Endothelial cell of umbilical vein (primary cell): Measurements from ENCODE around the gene KANSL1. TPM values are rescaled to one million over a fixed set of nuclear protein-coding genes. Genes with fewer than 3 reads are reported as not detected.
A peak's percentile ranks its signal among the peaks of the same experiment; 100 is the strongest.

Experiments used
- BruUV-seq: library from RNA; stranded (reverse); fragments of 400-500 nt; replicated peaks from 2 replicates; lab custom pipeline; 2021; lab: Mats Ljungman, UMichigan
- CTCF ChIA-PET: fragments of 300-600, 350-600 bp; sonication (Branson Sonifier 250); formaldehyde crosslinking; loops from one replicate; lab custom pipeline; 2021; ENCODE audit warnings: antibody characterized with exemption, inconsistent platforms; lab: Charles Lee
- POLR2A ChIA-PET: fragments of 300-600, 350-600 bp; sonication (Branson Sonifier 250); formaldehyde crosslinking; loops from one replicate; lab custom pipeline; 2021; ENCODE audit warnings: antibody characterized with exemption, inconsistent platforms; lab: Charles Lee
- DNase-seq: peaks from one replicate; pipeline ENCODE4 v3.0.0-alpha.2; 2011; ENCODE audit warnings: low read depth, low spot score
- FAIRE-seq: peaks from 2 replicates; lab custom pipeline; 2011; peaks lifted over from hg19 to GRCh38; lab: Jason Lieb, UNC
- H2AFZ ChIP-seq: 2 replicates; pipeline ENCODE4 v1.6.0; 2012; ENCODE audit warnings: low read depth, low read length, control low read depth, inconsistent platforms
- H3K27ac ChIP-seq: 2 replicates; pipeline ENCODE4 v1.5.1; 2011; ENCODE audit warnings: low read depth, mild to moderate bottlenecking, control low read depth, low read length, moderate library complexity; ENCODE audit not compliant: insufficient read depth
- H3K27me3 ChIP-seq, 2 experiments: 2 replicates each; pipeline versions ENCODE4 v1.6.0 to v1.6.1; 2011; ENCODE audit warnings: low read length in 2 of 2, mixed read lengths in 1 of 2; ENCODE audit not compliant: control insufficient read depth in 2 of 2, insufficient read depth in 2 of 2
- H3K36me3 ChIP-seq, 2 experiments: 2 replicates in 1 of 2; 3 replicates in 1 of 2; pipeline ENCODE4 v1.5.1; 2011; ENCODE audit warnings: low read length in 2 of 2, mild to moderate bottlenecking in 1 of 2, moderate library complexity in 1 of 2; ENCODE audit not compliant: control insufficient read depth in 2 of 2, insufficient read depth in 2 of 2; ENCODE audit errors: extremely low read depth in 1 of 2
- H3K4me1 ChIP-seq: 3 replicates; pipeline ENCODE4 v1.5.1; 2011; ENCODE audit warnings: mild to moderate bottlenecking, low read length; ENCODE audit not compliant: control insufficient read depth, insufficient read depth; ENCODE audit errors: extremely low read depth
- H3K4me2 ChIP-seq: 2 replicates; pipeline ENCODE4 v1.6.1; 2011; ENCODE audit warnings: low read length, control low read depth, mixed read lengths; ENCODE audit not compliant: insufficient read depth
- H3K4me3 ChIP-seq, 3 experiments: fragments of 200-600 bp in 1 of 3; sonication (generic), shearing (Covaris generic) in 1 of 3; replicated peaks in 1 of 3; 2 replicates each; pipeline ENCODE4 v1.5.1; 2011 to 2016; ENCODE audit warnings: control low read depth in 3 of 3, low read length in 3 of 3, mild to moderate bottlenecking in 2 of 3, inconsistent platforms in 1 of 3, low read depth in 1 of 3, moderate library complexity in 1 of 3; ENCODE audit not compliant: insufficient read depth in 1 of 3
- H3K79me2 ChIP-seq: 2 replicates; pipeline ENCODE4 v1.6.0; 2012; ENCODE audit warnings: low read length, inconsistent platforms; ENCODE audit not compliant: control insufficient read depth, insufficient read depth
- H3K9ac ChIP-seq: replicated peaks from 2 replicates; pipeline ENCODE3; 2011; ENCODE audit warnings: low read length, control low read depth; ENCODE audit not compliant: insufficient read depth; ENCODE audit errors: extremely low read depth
- H3K9me1 ChIP-seq: replicated peaks from 3 replicates; pipeline ENCODE4 v1.6.0; 2011; ENCODE audit warnings: mild to moderate bottlenecking, low read length; ENCODE audit not compliant: control insufficient read depth, insufficient read depth; ENCODE audit errors: extremely low read depth
- H3K9me3 ChIP-seq: replicated peaks from 2 replicates; pipeline ENCODE4 v1.5.1; 2012; ENCODE audit warnings: low read length, inconsistent platforms; ENCODE audit not compliant: control insufficient read depth, insufficient read depth
- H4K20me1 ChIP-seq: replicated peaks from 2 replicates; pipeline ENCODE3; 2011; ENCODE audit warnings: mild to moderate bottlenecking, low read length; ENCODE audit not compliant: control insufficient read depth, insufficient read depth; ENCODE audit errors: extremely low read depth
- CTCF ChIP-seq, 2 donors: IDR thresholded peaks; 1 replicate in 1 of 2; 2 replicates in 1 of 2; pipeline ENCODE4 v1.5.1; 2011; ENCODE audit warnings: low read length in 2 of 2, mild to moderate bottlenecking in 2 of 2, moderate library complexity in 2 of 2, control low read depth in 1 of 2, inconsistent platforms in 1 of 2, low read depth in 1 of 2; ENCODE audit not compliant: insufficient read depth in 1 of 2; ENCODE audit errors: extremely low read depth in 1 of 2
- EZH2 ChIP-seq: IDR thresholded peaks from 2 replicates; pipeline ENCODE4 v1.6.1; 2012; ENCODE audit warnings: borderline replicate concordance, low read depth, mild to moderate bottlenecking, moderate library complexity, low read length, inconsistent platforms; ENCODE audit not compliant: severe bottlenecking
- FOS ChIP-seq: IDR thresholded peaks from 2 replicates; pipeline ENCODE4 v1.6.1; 2011; ENCODE audit warnings: mild to moderate bottlenecking, low read length, moderate library complexity, borderline replicate concordance; ENCODE audit not compliant: insufficient read depth
- GATA2 ChIP-seq: IDR thresholded peaks from 2 replicates; pipeline ENCODE4 v1.7.0; 2011; ENCODE audit warnings: low read depth, mild to moderate bottlenecking, moderate library complexity, mixed read lengths, low read length; ENCODE audit not compliant: insufficient read length, insufficient read depth
- JUN ChIP-seq: IDR thresholded peaks from 2 replicates; pipeline ENCODE4 v1.6.1; 2011; ENCODE audit warnings: borderline replicate concordance, low read depth; ENCODE audit not compliant: insufficient read length, insufficient read depth
- MYC ChIP-seq: IDR thresholded peaks from one replicate; pipeline ENCODE4 v1.6.1; 2011; ENCODE audit warnings: mild to moderate bottlenecking, low read depth, low read length
- POLR2A ChIP-seq: IDR thresholded peaks from 2 replicates; pipeline ENCODE4 v1.6.1; 2012; ENCODE audit warnings: low read depth, mild to moderate bottlenecking, control low read depth, low read length
- POLR2AphosphoS5 ChIP-seq: IDR thresholded peaks from 2 replicates; pipeline ENCODE4 v1.6.1; 2012; ENCODE audit warnings: low read depth, mild to moderate bottlenecking, control low read depth, low read length, moderate library complexity; ENCODE audit not compliant: insufficient read depth
- dilution Hi-C: fragments of 300-500 bp; cut with MboI; formaldehyde crosslinking; loops from one replicate; pipeline ENCODE4 v1.15.0; 2019; ENCODE audit warnings: low sequenced_read_pairs; ENCODE audit not compliant: extremely low pct_ligation_motif_present
- intact Hi-C: fragments of 100-400 bp; cut with micrococcal nuclease; formaldehyde crosslinking; loops from one replicate; pipeline ENCODE4 v1.10.0; 2022
- polyA plus RNA-seq, 4 experiments: library from polyadenylated mRNA; depleted of rRNA in 3 of 4; stranded (reverse) in 3 of 4; unstranded in 1 of 4; fragments of >200 nt; gene quantifications; 2 replicates each; pipeline versions ENCODE4 v1.2.1 to v1.2.3, GENCODE V29; 2011 to 2012; ENCODE audit warnings: missing spikeins in 1 of 4
- total RNA-seq: library from RNA; stranded (reverse); gene quantifications from 2 replicates; pipeline ENCODE4 v1.2.3, GENCODE V29; 2021
- TF ChIP-seq, protein P1 (sequence below): IDR thresholded peaks from 2 replicates; pipeline ENCODE4 v1.6.1; 2011; ENCODE audit not compliant: insufficient read depth, insufficient read length

The KANSL1 gene
- total and polyA plus RNA-seq, 2 donors (not counting 3 experiments of a cell fraction or from before 2014, with no cell fraction given): 29.1 to 74.0 TPM

DNA sequence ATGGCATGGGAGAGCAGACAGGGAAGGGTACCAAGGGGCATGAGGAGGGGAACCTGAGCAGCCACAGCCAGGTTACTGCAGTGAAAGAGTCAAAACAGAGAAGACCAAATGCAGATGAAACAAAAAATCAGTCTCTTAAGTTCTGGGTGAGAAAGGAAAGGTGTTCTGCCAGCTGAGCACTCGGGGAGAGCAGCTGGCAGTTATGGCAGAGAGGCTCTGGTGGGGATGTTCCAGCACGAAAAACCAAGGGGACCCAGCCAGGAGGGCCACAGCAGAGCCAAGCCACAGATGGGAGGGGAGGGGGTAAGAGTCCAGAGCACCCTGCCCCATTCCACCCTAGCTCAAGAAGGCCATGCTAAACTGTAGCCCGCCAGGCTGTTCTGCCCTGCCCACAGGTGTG lies 162.5 kb downstream of the KANSL1 start:
- H3K9me3 ChIP-seq: no peaks in the 10 kb centered on the region
- H3K79me2 ChIP-seq: no peaks in the 10 kb centered on the region
- BruUV-seq: TSS peak; percentile 12
- no peak overlapping the region for H3K9ac ChIP-seq
- POLR2A ChIA-PET: no interaction called here
- CTCF ChIA-PET: interaction anchor here (3.1 kb wide), 1 partner anchor 14 kb away, joined by 14 read pairs; no protein-coding TSS in a partner anchor
- no peak for TF ChIP-seq JUN
- no peak for TF ChIP-seq MYC
- no peak for TF ChIP-seq POLR2A
- TF ChIP-seq, protein P1, sequence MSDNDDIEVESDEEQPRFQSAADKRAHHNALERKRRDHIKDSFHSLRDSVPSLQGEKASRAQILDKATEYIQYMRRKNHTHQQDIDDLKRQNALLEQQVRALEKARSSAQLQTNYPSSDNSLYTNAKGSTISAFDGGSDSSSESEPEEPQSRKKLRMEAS: no peak
- H3K4me1 ChIP-seq: no peaks in the 10 kb centered on the region
- H2AFZ ChIP-seq: no peak overlapping the region
- no peak for DNase-seq
- H3K27me3 ChIP-seq: no peaks in the 10 kb centered on the region
- no peak overlapping the region for H3K4me2 ChIP-seq
- peaks cover 25 to 38% of the 10 kb centered on the region in 2 experiments for H3K36me3 ChIP-seq
- H4K20me1 ChIP-seq: no peaks in the 10 kb centered on the region
- dilution Hi-C loops (no loop called here), intact Hi-C loops (no loop called here)
- H3K4me3 ChIP-seq: no peak overlapping the region
- H3K27ac ChIP-seq: no peak overlapping the region
- FAIRE-seq: no peak
- no peaks in the 10 kb centered on the region for H3K9me1 ChIP-seq

DNA sequence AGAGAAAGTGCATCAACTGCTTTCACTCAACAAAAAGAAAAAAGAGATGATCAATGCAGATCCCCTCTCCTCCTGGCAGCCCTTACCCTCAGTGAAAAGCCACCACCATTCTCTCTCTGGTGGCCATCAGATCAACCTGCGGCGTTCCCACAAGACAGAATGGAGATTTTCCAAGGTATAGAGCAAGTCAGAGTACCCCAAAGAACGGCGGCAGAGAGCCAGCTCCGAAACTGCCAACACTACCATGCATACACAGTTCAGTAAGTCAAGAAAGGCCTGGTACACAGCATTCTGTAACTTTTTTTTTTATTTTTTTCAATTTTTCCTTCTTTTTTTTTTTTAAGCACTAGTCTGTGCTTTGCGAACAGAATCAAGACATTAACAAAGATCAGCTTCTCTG lies 163.6 kb downstream of the KANSL1 start:
- Histone ChIP-seq H3K79me2 (no peaks in the 10 kb centered on the region), H3K9ac (no peak overlapping the region), H3K4me3 (no peak overlapping the region), H3K4me2 (no peak overlapping the region), H4K20me1 (no peaks in the 10 kb centered on the region), H2AFZ (no peak overlapping the region), H3K27ac (no peak overlapping the region), H3K9me3 (no peaks in the 10 kb centered on the region), H3K4me1 (no peaks in the 10 kb centered on the region), H3K27me3 (no peaks in the 10 kb centered on the region), H3K36me3 (peaks cover 25 to 43% of the 10 kb centered on the region in 2 experiments), H3K9me1 (no peaks in the 10 kb centered on the region)
- POLR2A ChIA-PET: no interaction called here
- CTCF ChIA-PET: interaction anchor here (0.6 to 3.1 kb wide), 4 partner anchors 10 to 183 kb away, joined by 3 to 14 read pairs (median 3); no protein-coding TSS in a partner anchor
- BruUV-seq: no TSS peak
- FAIRE-seq (no peak), DNase-seq (no peak)
- intact Hi-C loops: no loop called here
- no peak for TF ChIP-seq POLR2AphosphoS5
- TF ChIP-seq, protein P1: no peak
- no peak for TF ChIP-seq GATA2
- no peak for TF ChIP-seq FOS
- no peak for TF ChIP-seq CTCF (IDR thresholded peaks at IDR 0.05; ENCODE audit: extremely low read depth in 1 of 2, insufficient read depth in 1 of 2, low read depth in 1 of 2, low read length in 2 of 2)
- no peak for TF ChIP-seq MYC
- no peak for TF ChIP-seq EZH2
- TF ChIP-seq POLR2A: no peak
- dilution Hi-C loops: no loop called here
